Measurements from ENCODE around the gene HOXC4.

Gene HOXC4

GRCh38 chr12:54010053-54010971 lies 43.3 kb upstream of the HOXC4 start:
- Histone ChIP-seq H3K36me3 (ENCODE audit: insufficient read depth, low read length) (no peaks in the 10 kb centered on the region), H3K27ac (ENCODE audit: low read depth, low read length) (no peak overlapping the region), H3K4me3 (ENCODE audit: low read length) (no peak overlapping the region), H3K9ac (ENCODE audit: low read depth, low read length) (no peak overlapping the region), H3K4me1 (ENCODE audit: insufficient read depth, low read length) (peaks cover 2% of the 10 kb centered on the region; the same call in 1 of the 2 replicates), H3K9me3 (ENCODE audit: insufficient read depth, low read depth, low read length) (no peaks in the 10 kb centered on the region), H3K27me3 (ENCODE audit: insufficient read depth, low read length) (peaks cover 100% of the 10 kb centered on the region)
- 12% methylated on average over 10 of the region's 10 CpGs for WGBS

GRCh38 chr12:54010972-54011664 lies 42.5 kb upstream of the HOXC4 start:
- H3K4me1 ChIP-seq (ENCODE audit: insufficient read depth, low read length) = peaks cover 2% of the 10 kb centered on the region; the same call in 1 of the 2 replicates
- no peak overlapping the region for H3K27ac ChIP-seq (ENCODE audit: low read depth, low read length)
- 9% methylated on average over 13 of the region's 17 CpGs for WGBS
- H3K9me3 ChIP-seq (ENCODE audit: insufficient read depth, low read depth, low read length) = no peaks in the 10 kb centered on the region
- no peak overlapping the region for H3K9ac ChIP-seq (ENCODE audit: low read depth, low read length)
- H3K27me3 ChIP-seq (ENCODE audit: insufficient read depth, low read length) = peaks cover 100% of the 10 kb centered on the region
- H3K4me3 ChIP-seq (ENCODE audit: low read length) = no peak overlapping the region
- no peaks in the 10 kb centered on the region for H3K36me3 ChIP-seq (ENCODE audit: insufficient read depth, low read length)

DNA sequence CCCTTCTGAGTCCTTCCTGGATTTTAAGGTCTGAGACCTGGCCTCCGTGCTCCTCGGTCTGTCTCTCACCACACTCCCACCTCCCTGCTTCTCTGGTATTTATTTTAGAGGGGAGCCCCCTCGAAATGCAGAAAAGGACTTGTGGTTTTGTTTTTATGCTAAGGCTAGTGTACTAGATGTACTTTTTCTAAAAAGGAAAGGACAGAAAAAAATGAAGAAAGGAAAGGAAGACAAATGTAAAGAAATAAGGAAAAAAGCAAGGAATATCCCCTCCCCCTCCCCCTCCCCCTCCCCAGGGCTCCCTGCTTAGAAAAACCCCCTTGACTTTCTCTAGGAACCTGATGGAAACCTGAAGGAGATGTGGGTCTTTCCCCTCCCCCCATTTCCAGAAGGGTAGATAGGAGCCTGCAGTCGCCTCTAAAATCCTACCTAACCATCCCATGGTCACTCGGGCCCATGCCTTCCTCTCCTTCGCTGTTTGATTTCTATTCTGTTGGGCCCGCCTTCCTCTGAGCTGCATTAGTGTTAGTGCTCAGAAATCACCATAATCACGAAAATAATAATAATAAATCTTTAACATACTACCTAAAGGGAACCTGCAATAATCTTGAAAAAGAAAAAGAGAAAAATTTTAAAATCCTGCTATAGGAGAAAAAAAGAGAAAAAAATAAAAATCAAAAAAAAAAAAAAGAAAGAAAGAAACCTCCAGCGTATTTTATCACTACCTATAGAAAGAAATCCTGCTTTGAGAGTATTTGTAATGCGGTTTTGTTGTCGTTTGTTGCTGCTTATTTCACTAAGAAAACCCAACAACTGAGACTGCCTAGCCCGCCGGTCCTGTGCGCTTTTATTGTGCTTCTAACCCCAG lies 41.7 kb upstream of the HOXC4 start:
- 18% methylated on average over 5 of the region's 14 CpGs for whole genome bisulfite sequencing
- Histone ChIP-seq H3K27me3 (ENCODE audit: insufficient read depth, low read length) (peaks cover 100% of the 10 kb centered on the region), H3K9me3 (ENCODE audit: insufficient read depth, low read depth, low read length) (no peaks in the 10 kb centered on the region), H3K27ac (ENCODE audit: low read depth, low read length) (no peak overlapping the region), H3K4me1 (ENCODE audit: insufficient read depth, low read length) (peaks cover 2% of the 10 kb centered on the region; the same call in 1 of the 2 replicates), H3K4me3 (ENCODE audit: low read length) (no peak overlapping the region), H3K9ac (ENCODE audit: low read depth, low read length) (no peak overlapping the region), H3K36me3 (ENCODE audit: insufficient read depth, low read length) (no peaks in the 10 kb centered on the region)

DNA sequence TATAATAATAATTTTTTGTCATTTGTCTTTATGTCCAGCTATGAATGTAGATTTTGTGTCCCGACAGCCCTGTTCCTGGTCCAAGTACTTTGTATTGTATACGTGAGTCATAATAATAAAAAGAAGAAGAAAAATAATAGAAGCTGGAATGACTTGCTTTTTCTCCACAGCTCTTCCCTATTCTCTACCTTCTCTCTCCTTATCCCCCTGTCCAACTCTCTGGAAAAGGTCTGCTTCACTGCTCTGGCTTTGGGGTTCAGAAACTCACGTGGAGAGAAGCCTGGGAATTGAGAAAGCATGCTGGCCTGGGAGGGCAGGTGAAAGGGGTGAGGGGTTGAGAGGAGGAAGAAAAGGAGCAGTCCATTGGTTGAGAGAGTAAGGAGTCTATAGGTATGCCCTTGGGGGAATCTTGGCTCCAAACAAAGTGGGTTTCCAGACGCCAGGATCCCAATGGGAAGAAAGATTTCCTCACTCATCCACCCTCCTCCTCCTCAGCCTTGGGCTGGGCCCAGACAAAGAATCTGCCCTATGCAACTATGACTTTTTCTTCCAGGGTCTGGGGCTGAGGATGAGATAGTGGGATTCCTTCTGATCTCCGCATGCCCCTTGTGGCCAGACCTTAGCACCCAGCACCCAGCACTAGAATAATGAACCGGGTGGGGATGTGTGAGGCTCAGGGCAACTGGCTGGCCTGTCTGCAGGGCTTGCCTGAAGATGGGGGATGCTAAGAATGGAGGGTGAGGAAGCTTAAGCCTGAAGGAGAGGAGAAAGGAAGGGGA lies 40.8 kb upstream of the HOXC4 start:
- Histone ChIP-seq H3K4me1 (ENCODE audit: insufficient read depth, low read length) (peaks cover 6% of the 10 kb centered on the region; the same call in 1 of the 2 replicates), H3K27ac (ENCODE audit: low read depth, low read length) (no peak overlapping the region), H3K36me3 (ENCODE audit: insufficient read depth, low read length) (no peaks in the 10 kb centered on the region), H3K9me3 (ENCODE audit: insufficient read depth, low read depth, low read length) (no peaks in the 10 kb centered on the region), H3K4me3 (ENCODE audit: low read length) (no peak overlapping the region), H3K9ac (ENCODE audit: low read depth, low read length) (no peak overlapping the region), H3K27me3 (ENCODE audit: insufficient read depth, low read length) (peaks cover 100% of the 10 kb centered on the region)
- 20% methylated on average over 6 of the region's 6 CpGs for WGBS

GRCh38 chr12:54014377-54015017 lies 39.1 kb upstream of the HOXC4 start:
- no peak overlapping the region for H3K9ac ChIP-seq (ENCODE audit: low read depth, low read length)
- no peak overlapping the region for H3K27ac ChIP-seq (ENCODE audit: low read depth, low read length)
- no peaks in the 10 kb centered on the region for H3K36me3 ChIP-seq (ENCODE audit: insufficient read depth, low read length)
- H3K4me1 ChIP-seq (ENCODE audit: insufficient read depth, low read length) = peaks cover 11% of the 10 kb centered on the region; the same call in 1 of the 2 replicates
- H3K9me3 ChIP-seq (ENCODE audit: insufficient read depth, low read depth, low read length) = no peaks in the 10 kb centered on the region
- no peak overlapping the region for H3K4me3 ChIP-seq (ENCODE audit: low read length)
- peaks cover 100% of the 10 kb centered on the region for H3K27me3 ChIP-seq (ENCODE audit: insufficient read depth, low read length)
- 6% methylated on average over 33 of the region's 36 CpGs for WGBS

DNA sequence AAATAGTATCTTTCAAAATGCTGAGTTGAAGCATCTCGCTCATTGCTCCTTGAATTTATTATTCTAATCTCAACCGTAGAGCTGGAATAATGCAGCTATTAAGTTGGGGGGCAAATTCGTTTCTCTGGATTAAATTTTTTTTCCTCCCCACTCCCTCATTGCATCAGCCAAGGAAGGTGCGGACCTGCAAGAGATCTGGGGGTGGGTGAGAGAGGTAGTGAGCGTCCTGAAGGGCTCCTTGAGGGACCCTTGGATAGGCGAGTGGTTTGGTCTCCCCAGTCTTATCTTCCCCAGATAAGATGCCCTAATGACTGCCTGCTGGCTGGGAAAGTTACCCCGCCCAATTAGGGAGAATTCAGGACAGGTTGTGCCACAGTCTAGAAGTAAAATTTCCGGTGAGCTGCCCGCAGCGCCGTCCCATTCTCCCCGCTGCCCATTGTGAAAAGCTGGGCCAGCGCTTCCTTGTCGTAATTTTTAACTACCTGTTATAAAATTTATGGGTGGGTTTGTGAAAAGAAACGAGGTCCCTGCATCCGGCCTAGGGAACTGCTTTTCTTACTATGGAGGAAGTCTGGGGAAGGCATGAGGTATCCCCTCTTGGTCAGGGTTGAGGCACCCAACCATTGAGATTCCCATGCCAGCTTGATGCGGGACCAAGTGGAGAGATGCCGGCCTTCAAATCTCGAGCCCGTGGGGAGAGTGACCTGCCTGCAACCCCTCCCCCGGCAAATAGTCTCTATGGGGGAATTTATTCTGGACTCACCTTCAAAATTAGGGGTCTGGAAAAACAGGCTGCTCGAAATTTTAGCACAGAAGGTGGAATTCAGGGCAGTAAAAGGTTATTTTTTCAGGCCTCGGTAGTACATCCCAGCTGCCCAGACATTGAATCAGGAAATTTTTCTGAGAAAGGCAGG lies 38.4 kb upstream of the HOXC4 start:
- Histone ChIP-seq H3K27ac (ENCODE audit: low read depth, low read length) (no peak overlapping the region), H3K27me3 (ENCODE audit: insufficient read depth, low read length) (peaks cover 100% of the 10 kb centered on the region), H3K4me3 (ENCODE audit: low read length) (no peak overlapping the region), H3K36me3 (ENCODE audit: insufficient read depth, low read length) (no peaks in the 10 kb centered on the region), H3K9ac (ENCODE audit: low read depth, low read length) (no peak overlapping the region), H3K9me3 (ENCODE audit: insufficient read depth, low read depth, low read length) (no peaks in the 10 kb centered on the region), H3K4me1 (ENCODE audit: insufficient read depth, low read length) (peaks cover 17% of the 10 kb centered on the region; the same call in 1 of the 2 replicates)
- 21% methylated on average over 20 of the region's 23 CpGs for WGBS

GRCh38 chr12:54016051-54016450 lies 37.6 kb upstream of the HOXC4 start:
- 43% methylated on average over 2 of the region's 3 CpGs for WGBS
- no peaks in the 10 kb centered on the region for H3K36me3 ChIP-seq (ENCODE audit: insufficient read depth, low read length)
- H3K27ac ChIP-seq (ENCODE audit: low read depth, low read length) = no peak overlapping the region
- H3K9me3 ChIP-seq (ENCODE audit: insufficient read depth, low read depth, low read length) = no peaks in the 10 kb centered on the region
- H3K27me3 ChIP-seq (ENCODE audit: insufficient read depth, low read length) = peaks cover 100% of the 10 kb centered on the region
- no peak overlapping the region for H3K9ac ChIP-seq (ENCODE audit: low read depth, low read length)
- no peak overlapping the region for H3K4me3 ChIP-seq (ENCODE audit: low read length)
- peaks cover 17% of the 10 kb centered on the region; the same call in 1 of the 2 replicates for H3K4me1 ChIP-seq (ENCODE audit: insufficient read depth, low read length)

DNA sequence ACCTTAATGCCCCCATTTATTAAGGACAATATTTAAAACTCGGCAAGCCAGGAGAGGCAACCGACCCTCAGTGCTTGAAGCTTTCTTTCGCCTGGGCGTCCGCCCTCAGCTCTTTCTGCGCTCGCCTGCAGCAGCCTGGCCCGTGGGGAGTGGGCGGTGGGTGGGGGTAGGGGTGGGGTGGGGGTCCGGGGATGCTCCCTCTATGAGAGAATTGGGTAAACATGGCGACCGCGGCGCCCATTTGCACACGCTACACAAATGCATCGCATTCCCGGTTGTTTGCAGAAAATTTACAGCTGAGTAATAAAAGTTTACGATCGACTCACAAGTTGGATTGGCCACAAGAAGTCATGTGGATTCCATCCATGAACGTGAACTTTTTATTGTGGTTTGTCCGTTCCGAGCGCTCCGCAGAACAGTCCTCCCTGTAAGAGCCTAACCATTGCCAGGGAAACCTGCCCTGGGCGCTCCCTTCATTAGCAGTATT lies 37.1 kb upstream of the HOXC4 start:
- H3K27me3 ChIP-seq (ENCODE audit: insufficient read depth, low read length) = peaks cover 100% of the 10 kb centered on the region

GRCh38 chr12:54017027-54017788 lies 36.4 kb upstream of the HOXC4 start:
- no peak overlapping the region for H3K9ac ChIP-seq (ENCODE audit: low read depth, low read length)
- no peak overlapping the region for H3K27ac ChIP-seq (ENCODE audit: low read depth, low read length)
- H3K36me3 ChIP-seq (ENCODE audit: insufficient read depth, low read length) = no peaks in the 10 kb centered on the region
- peaks cover 100% of the 10 kb centered on the region for H3K27me3 ChIP-seq (ENCODE audit: insufficient read depth, low read length)
- no peaks in the 10 kb centered on the region for H3K9me3 ChIP-seq (ENCODE audit: insufficient read depth, low read depth, low read length)
- H3K4me3 ChIP-seq (ENCODE audit: low read length) = peak overlapping the region; percentile 27; the same call in 1 of the 2 replicates
- H3K4me1 ChIP-seq (ENCODE audit: insufficient read depth, low read length) = peaks cover 17% of the 10 kb centered on the region; the same call in 1 of the 2 replicates
- 4% methylated on average over 21 of the region's 24 CpGs for WGBS

More for the DNA sequence above, 37.1 kb upstream of the HOXC4 start:
- 5% methylated on average over 20 of the region's 25 CpGs for WGBS
- H3K9ac ChIP-seq (ENCODE audit: low read depth, low read length) = no peak overlapping the region
- no peaks in the 10 kb centered on the region for H3K9me3 ChIP-seq (ENCODE audit: insufficient read depth, low read depth, low read length)
- H3K4me3 ChIP-seq (ENCODE audit: low read length) = no peak overlapping the region
- H3K27ac ChIP-seq (ENCODE audit: low read depth, low read length) = no peak overlapping the region
- H3K4me1 ChIP-seq (ENCODE audit: insufficient read depth, low read length) = peaks cover 17% of the 10 kb centered on the region; the same call in 1 of the 2 replicates
- no peaks in the 10 kb centered on the region for H3K36me3 ChIP-seq (ENCODE audit: insufficient read depth, low read length)
